ENCODE results near the gene DIP2B.
"Not testable (repeated sequence)": the region's sequence is repeated elsewhere in the genome, so short reads cannot be mapped to it uniquely, and the experiment has no call there.

The DIP2B gene

DNA sequence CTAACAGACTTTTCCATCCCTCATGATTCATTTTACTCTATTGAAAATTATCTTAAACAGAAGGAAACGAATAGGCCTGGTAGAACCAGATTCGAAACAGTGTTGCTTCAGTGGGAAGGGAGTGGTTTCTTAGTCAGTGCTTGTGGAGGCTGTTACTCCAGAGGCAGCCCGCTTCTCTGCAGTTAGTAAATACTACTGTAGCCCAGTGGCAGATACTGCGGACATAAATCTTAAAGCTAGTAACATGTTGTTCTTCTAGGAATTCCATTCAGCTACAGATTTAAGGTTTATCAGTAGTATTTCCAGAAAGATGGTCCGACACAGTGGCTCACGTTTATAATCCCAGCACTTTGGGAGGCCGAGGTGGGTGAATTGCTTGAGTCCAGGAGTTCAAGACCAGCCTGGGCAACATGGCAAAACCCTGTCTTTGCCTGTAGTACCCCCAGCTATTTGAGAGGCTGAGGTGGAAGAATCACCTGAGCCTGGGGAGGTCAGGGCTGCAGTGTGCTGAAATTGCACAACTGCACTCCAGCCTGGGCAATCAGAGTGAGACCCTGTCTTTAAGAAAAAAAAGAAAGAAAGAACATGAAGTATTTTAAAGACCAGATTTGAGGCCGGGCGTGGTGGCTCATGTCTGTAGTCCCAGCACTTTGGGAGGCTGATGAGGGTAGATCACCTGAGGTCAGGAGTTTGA is 45.9 kb downstream of the DIP2B start:
- DNase-seq, result no peak

DNA sequence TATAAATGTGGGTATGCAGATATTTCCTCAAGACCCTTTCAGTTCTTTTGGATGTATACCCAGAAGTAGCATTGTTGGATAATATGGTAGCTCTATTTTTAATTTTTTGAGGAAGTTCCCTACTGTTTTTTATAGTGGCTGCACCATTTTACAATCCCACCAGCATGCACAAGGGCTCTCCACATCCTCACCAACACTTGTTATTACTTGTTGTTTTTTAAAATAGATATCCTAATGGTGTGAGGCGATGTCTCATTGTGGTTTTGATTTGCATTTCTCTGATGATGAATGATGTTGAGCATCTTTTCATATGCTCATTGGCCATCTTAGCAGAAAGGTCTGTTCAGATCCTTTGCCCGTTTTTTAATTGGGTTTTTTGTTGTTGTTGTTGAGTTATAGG is 47.1 kb downstream of the DIP2B start:
- no peak for DNase-seq

DNA sequence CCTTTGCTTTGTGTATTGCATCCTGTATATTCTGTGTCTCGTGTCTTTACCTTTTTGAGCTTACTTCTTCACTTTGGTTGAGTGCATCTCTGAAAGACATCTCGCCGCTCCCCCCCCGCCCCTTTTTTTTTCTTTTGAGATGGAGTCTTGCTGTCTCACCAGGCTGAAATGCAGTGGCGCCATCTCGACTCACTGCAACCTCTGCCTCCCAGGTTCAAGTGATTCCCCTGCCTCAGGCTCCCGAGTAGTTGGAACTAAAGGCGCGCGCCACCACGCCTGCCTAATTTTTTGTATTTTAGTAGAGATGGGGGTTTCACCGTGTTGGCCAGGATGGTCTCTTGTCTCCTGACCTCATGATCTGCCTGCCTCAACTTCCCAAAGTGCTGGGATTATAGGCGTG is 49.9 kb downstream of the DIP2B start:
- DNase-seq, result no peak

DNA sequence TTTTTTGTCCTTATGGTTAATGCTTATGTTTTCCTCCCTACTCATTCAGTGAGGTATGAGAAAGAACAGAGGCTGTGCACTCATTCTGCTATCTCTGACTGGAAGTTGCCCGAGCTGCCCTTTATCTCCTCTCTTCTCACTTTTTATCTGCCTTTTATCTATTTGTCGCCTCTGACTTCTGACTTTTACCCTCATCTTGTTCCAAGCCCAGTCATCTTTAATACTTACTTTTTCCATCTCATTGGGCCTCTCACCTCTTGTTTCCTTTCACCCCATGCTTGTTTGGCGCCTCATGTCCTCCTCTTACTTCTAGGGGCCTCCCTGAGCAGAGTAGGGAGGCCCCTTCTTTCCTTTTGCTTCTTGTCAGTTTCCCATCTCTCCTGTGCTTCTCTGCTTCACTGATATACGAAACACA is 50.7 kb downstream of the DIP2B start:
- DNase-seq, result no peak

DNA sequence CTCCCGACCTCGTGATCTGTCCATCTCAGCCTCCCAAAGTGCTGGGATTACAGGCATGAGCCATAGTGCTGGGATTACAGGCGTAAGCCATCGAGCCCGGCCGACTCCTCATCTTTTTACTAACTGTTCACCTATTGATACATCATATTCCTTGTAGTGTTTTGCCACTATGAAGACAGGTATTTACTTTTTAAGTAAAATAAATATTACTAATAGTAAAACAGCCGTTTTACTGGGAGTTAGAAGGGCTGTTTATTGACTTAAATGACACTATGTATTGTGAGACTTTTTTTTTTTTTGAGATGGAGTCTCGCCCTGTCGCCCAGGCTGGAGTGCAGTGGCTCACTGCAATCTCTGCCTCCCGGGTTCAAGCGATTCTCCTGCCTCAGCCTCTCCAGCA is 51.5 kb downstream of the DIP2B start:
- DNase-seq, result no peak

DNA sequence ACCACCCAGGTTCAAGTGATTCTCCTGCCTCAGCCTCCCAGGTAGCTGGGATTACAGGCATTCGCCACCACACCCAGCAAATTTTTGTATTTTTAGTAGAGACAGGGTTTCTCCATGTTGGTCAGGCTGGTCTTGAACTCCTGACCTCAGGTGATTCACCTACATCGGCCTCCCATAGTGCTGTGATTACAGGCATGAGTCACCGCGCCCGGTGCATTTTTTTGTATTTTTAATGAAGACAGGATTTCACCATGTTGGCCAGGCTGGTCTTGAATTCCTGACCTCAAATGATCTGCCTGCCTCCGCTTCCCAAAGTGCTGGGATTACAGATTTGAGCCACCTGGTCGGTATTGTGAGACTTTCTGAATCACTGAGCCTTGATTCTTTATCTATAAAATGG is 52.0 kb downstream of the DIP2B start:
- DNase-seq, result not testable (repeated sequence)

DNA sequence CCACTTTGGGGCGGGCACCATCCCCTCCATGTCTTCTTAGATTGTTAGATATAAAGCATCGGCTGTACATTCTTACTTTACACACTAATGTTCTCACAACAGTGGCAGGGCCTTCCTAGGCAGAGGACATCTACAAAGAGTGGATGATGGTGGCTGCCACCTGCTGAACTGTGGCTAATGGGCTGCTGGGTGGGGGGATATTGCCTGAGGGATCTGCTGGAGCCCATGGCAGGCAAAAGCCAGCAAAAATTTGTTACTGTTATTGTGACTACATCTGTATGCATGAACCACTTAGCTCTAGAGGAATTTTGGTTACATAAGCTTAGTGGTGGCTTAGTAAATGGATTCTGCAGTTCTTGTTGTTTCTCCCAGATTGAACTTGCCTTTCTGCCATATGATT is 52.6 kb downstream of the DIP2B start:
- no peak for DNase-seq

DNA sequence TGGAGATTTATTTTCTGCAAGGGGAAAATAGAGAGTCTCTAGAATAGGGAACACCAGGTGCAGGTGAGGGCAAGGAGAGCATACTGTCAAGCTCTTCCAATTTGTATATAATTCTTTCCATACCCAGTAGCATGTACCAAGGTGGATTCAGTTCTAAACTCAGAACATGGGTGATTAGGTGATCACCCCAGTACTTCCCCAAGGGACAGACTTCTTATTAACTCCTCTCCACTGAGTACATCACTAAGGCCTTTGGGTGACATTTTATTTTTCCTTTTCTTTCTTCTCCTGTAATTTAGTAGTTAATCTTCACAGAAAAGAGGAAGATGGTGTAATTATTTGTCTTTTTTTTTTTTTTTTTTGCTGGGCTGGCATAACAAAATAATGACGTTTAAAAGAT is 54.2 kb downstream of the DIP2B start:
- DNase-seq, result no peak

DNA sequence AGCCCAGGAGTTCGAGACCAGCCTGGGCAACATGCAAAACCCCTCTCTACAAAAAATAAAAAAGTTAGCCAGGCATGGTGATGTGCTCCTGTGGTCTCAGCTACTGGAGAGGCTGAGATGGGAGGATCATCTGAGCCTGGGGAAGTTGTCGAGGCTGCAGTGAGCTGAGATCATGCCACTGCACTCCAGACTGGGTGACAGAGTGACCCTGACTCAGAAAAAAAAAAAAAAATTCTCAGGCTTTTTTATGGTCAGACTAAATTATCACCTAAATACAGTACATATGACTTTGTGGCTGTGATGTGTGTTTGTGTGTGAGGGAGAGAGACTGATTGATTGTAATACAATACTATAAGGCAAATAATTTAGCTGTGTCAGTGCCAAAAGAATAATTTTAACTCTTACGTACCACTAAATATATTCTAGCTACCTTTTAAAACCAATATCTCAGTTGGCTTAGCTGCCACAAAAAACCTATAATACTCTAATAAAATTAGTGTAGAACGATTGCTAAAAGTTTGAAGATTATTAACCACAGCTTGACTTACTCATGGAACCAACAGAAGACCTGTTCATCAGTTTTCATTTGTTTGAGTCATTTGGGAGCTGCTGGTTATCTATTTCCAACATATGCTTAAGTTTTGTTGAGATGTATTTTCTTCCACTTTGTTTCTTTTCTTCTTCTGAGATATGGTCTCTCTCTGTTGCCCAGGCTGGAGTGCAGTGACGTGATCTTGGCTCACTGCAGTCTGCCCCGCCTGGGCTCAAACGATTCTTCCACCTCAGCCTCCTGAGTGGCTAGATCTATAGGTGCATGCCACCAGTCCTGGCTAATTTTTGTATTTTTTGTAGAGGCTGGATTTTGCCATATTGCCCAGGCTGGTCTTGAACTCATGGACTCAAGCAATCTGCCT is 58.0 kb downstream of the DIP2B start:
- DNase-seq, result no peak

DNA sequence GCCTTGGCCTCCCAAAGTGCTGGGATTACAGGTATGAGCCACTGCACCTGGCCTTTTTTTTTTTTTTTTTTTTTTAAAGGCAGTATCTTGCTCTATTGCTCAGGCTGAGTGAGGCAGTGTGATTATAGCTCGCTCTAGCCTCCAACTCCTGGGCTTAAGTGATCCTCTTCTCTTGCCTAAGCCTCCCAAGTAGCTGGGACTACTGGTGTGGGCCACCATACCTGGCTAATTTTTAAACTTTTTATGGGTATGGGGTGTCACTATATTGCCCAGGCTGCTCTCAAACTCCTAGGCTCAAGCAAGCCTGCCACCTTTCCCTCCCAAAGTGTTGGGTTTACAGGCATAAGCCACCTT is 58.6 kb downstream of the DIP2B start:
- no peak for DNase-seq

DNA sequence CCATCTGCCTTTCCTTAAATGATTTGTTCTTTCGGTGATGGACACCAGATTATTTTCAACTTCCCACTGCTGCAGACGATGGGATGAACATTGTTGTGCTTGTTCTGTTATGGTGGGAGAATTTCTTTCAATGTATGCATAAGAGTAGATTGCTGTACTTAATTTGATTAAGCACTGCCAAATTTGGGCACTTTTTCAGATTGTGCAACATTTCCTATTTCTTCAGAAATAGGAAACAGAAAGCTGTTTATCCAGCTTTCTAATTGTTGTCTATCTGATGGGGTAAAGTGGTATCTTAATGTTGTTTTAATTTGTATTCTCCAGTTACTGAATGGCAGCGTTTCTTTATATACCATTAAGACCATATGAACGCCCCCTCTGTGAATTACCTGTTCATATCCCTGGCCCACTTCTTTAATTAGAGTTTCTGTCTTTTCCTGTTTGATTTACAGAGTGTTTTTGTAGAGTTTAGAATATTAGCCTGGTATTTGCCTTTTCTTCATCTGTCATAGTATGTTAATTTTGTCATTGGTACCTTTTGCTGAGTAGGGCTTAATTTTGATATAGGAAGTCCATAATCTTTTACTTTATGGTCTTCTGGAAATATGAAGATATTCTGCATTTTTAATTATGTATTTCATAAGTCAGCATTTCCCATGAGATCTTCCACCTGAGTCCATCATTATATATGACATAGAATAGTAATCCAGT is 59.6 kb downstream of the DIP2B start:
- DNase-seq, result no peak

DNA sequence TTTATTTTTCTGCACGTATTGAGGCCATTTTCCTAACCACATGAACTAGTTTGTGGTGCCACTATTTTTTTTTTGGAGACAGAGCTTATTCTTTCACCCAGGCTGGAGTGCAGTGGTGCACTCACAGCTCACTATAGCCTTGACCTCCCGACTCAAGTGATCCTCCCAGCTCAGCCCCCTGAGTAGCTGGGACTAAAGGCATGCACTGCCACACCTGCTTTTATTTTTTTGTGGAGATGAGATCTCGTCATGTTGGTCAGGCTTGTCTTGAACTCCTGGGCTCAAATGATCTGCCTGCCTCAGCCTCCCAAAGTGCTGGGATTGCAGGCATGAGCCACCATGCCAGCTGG is 60.1 kb downstream of the DIP2B start:
- DNase-seq, result no peak

DNA sequence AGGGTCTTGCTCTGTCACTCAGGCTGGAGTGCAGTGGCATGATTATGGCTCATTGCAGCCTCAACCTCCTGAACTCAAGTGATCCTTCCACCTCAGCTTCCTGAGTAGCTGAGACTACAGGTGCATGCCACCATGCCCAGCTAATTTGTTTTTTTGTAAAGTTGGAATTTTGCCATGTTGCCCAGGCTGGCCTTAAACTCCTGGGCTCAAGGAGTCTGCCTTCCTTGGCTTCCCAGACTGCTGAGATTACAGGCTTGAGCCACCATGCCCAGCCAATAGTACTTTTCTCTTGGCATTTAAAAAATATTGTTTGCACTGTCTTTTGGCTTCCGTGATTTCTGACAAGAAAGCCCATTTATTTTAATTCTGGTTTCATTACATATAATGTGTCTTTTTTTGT is 61.3 kb downstream of the DIP2B start:
- DNase-seq, result no peak

DNA sequence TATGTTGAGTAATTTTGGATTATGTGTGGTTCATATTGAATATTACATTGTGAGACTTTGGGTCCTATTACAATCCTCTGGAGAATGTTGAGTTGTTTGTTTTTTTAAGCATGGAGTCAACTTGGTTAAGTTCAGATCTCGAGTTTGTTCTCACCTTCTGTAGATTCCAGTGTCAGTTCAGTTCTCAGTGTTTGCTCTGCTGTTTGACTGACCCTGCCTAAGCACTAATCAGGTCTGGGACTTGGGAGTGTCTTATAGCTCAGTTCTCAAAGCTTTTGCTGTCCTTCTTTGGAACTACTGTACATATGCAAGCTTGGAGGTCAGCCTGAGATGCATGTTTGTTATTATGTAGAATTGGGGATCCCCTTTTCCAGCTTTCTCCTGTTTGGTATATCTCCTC is 63.1 kb downstream of the DIP2B start:
- no peak for DNase-seq

DNA sequence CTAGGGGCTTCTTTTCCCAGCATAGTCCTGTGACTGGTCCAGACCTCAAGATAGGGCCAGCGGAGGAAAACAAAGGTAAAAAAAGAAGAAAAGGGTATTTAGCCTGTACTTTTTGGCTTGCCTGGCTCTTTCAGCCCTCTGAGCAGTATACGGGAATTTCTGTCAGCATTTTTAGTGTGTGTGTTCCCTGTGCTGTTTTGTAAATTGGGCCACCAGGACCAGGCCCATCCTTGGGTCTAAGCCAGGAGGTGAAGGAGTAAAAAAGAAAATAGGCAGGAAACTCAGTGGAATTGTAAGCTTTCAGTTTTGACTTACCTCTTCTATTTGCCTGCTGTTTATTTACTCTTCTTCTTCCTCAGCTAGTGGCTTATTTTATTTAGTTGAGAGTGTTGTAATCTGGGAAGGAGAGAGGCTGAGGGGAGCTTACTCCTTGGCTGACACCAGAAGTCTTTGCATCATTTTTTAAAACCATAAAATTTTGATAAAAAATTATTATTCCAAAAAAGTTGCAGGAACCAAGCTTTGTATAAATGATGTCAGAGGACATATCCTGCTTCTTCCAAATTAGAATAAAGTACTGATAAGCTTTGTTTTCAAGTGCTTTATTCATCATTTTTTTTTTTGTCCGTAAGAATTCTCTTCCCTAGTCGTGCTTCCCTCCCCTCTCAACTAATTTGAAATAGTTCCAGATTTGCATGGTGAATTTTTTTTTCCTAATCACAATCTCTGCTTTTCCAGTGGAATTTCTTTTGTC is 63.7 kb downstream of the DIP2B start:
- no peak for DNase-seq

DNA sequence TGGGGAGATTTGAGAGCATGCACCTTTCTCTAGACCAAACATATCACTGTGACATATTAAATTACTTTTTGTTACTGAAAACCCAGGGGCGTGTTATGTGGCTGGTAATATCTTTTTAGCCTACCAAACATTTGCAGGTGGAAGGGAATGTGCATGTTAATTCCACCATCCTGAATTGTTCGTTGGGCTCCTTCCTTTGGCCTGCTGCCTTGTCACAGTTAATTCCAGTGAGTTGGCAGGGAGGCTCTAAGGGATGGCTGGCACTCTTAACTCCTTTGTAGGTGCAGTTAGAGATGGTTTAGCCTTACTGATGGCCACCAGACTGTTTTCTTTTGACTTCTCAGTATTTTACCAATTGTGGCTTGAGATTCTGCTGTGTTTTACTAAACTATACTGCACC is 64.5 kb downstream of the DIP2B start:
- no peak for DNase-seq

DNA sequence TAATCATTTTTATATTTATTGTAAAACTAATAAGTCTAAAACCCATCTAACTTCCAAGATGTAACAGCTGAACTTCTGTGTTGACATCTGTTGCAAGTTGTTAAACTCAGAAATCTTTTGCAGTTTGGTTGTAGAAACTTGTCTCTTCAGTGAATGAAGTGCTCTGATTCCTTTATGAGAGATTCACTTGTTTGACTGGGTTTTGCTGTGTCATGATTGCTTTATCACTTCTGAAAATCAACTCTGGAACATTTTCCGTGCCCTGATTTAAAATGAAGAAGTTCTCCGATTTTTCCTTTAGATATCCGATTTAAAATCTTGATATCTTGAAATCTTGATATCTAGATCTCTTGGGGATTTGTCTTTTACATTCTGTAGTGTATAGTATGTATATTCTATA is 65.1 kb downstream of the DIP2B start:
- DNase-seq, result no peak

DNA sequence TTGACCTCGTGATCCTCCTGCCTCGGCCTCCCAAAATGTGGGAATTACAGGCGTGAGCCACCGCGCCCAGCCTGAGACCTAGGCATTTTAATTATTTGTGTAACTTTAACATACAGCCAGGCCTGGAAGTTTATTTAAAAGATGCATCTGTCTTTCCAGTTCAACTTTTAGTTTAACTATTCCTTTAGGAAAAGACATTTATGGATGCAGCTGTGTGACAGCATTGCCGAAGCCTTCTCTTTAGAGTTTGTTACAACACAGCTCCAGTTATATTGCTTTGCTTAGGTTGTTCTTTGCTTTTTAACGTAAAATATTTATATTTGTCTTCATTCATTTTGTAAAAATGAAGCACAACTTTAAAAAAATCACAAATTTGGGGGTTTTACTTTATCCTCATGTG is 67.0 kb downstream of the DIP2B start:
- no peak for DNase-seq

DNA sequence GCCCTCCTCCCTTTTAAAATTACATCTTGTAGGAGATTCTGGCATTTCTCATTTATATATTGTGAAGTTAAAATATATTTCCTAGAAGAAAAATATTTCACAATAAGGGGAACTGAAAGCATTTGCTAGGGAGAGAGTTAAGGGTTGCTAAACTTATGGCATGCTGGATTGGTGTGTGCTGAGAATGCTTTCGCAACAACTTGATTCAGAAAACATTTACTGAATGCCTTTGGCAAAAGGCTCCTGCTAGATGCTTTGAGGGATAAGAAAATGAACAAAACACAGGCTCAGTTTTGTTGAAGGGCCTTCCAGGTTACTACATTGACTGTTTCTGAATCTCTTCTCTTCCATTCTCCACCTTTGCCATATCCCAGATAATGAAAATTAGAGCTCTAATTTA is 67.5 kb downstream of the DIP2B start:
- DNase-seq, result no peak

DNA sequence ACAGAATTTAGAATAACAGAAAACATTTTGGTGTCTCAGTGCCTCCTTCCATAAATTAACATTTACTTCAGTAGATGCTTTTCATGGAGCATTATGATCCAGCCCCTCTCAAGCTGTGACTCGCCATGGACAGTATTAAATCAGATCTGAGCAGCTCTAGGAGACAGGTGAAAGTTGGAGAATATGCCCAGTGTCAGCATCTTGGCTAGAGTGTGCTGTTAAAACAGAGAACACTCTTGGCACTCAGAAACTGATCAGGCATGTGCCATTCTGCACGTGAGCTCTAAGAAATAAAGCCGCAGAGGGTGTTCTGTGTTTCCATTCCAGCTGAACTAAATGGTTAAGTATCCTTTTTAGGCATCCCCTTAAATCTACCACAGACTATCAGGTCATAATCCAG is 68.0 kb downstream of the DIP2B start:
- DNase-seq, result no peak

DNA sequence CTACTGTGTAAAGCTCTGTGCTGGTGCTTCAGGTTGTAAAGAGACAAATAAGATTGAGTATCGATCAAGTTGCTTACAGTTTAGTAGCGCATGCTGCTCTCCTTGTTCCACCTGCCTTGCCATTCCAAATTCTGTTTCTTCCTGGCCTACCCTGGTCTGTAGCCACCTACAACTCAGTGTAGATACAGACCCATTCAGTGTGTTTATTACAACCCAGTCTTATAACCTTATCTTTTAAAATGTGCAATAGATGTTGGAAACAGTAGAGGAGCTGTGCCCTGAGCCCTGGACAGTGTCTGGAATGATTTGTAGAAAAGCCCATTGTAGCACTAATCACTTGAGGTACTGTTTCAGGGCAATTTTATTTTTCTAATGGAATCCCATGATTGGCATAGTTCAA is 68.5 kb downstream of the DIP2B start:
- no peak for DNase-seq

DNA sequence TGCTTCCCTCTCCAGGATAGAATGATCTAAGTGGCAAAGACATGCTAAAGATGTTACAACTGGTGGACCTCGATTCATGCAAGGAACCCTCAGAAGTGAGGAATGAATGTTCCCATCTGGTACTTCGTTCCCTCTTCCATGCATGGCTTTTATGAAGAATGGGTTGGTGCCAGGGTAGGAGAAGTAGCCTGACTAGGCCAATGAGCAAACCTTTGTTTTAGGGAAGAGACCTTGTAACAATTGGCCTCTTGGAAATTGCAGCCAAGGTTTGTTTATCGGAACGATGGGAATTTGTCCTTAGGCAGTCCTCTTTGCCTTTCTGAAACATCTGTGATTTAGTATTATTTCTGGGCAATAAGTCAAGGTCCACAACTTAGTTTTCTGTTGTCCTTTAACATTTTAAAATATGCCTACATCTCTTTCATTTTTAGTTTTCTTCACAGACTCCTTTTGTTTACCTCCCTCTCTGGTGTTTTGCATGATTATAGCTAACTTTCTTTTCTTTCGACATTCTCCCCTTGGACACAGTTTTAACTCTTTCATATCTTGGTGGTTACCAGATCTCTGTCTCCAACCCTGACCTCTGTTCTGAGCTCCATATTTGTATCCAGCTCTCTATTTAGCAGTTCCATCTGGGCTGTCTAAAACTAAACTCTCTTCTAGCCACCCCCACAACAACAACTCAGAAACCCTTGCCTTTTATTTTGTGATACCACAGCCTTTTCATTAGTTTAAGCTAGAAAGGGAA is 70.0 kb downstream of the DIP2B start:
- no peak for DNase-seq
